ENCODE measurements around the gene TSPAN18. TPM values are rescaled to one million over a fixed set of nuclear protein-coding genes. Genes with fewer than 3 reads are reported as not detected.

The TSPAN18 gene
- total RNA-seq, 4 donors from 2014 or later: 0.95 to 4.5 (median 2.3) TPM

DNA sequence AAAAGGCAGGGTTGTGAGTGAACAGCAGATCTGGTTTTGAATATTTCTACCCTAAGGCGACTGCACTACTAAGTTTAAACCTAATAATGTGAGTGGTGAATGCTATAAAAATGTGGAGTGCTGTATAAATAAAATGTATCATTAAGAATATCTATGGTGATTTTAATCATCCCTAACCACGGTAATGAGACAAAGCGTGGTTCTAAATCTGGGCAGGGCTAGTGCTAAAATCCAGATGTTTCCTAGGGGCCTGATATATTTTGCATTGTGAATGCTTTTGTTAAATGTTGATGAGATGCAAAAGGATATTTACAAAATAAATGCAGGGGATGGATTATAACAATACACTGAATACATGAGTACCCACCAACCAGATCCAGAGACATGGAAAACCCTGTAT lies 58.1 kb downstream of the TSPAN18 start:
- intact Hi-C loops (cut with DNase I; ENCODE audit: low total_unique reads): no loop called here
- TF ChIP-seq POLR2A (IDR thresholded peaks at IDR 0.05): no peak
- TF ChIP-seq, protein P1, sequence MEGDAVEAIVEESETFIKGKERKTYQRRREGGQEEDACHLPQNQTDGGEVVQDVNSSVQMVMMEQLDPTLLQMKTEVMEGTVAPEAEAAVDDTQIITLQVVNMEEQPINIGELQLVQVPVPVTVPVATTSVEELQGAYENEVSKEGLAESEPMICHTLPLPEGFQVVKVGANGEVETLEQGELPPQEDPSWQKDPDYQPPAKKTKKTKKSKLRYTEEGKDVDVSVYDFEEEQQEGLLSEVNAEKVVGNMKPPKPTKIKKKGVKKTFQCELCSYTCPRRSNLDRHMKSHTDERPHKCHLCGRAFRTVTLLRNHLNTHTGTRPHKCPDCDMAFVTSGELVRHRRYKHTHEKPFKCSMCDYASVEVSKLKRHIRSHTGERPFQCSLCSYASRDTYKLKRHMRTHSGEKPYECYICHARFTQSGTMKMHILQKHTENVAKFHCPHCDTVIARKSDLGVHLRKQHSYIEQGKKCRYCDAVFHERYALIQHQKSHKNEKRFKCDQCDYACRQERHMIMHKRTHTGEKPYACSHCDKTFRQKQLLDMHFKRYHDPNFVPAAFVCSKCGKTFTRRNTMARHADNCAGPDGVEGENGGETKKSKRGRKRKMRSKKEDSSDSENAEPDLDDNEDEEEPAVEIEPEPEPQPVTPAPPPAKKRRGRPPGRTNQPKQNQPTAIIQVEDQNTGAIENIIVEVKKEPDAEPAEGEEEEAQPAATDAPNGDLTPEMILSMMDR (IDR thresholded peaks at IDR 0.05): no peak
- no peak overlapping the region for H3K4me3 ChIP-seq (ENCODE audit: low read depth, poor library complexity, severe bottlenecking)
- 73 to 78% methylated on average over 3 of the region's 3 CpGs for WGBS, 2 donors
- no peak for DNase-seq (ENCODE audit: low spot score in 2 of 2)

DNA sequence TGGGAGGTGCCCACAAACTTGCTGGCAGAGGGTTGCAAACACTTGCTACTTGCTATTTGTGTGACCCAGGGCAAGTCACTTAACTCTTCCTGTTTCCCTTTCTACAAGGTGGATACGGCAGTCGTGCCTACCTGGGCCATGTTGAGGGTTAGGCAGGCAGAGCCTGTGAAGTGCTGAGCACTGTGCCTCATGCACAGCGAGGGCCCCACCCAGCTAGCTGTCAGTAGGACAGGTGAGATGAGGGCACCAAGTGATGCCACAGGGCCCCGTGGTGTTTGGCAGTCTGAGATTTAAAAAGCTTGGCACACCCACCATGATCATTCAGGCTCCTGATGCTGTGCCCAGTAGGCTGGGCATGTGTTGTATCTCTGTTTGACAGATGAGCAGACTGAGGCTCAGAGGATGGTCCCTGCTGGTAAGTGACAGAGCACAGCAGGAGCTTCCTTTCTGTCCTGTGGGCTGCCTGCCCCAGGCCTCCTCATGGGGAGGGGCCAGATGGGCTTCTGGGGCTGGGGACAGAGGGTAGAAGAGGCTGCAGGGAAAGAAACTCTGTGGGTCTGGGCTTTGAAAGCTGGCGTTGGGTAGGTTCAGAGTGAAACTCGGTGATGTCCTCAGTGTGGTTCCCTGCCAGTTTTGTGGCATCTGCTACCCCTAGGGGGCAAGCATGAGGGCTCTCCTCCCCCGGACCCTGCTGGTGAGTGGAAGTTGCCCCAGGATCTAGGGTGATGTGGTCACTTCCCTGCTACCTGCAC lies 59.3 kb downstream of the TSPAN18 start:
- DNase-seq (ENCODE audit: low spot score in 2 of 2): no peak
- no peak for TF ChIP-seq POLR2A (IDR thresholded peaks at IDR 0.05)
- TF ChIP-seq, protein P1 (IDR thresholded peaks at IDR 0.05): no peak
- WGBS, 2 donors: 42 to 67% methylated on average over 7 of the region's 7 CpGs
- intact Hi-C loops (cut with DNase I; ENCODE audit: low total_unique reads): no loop called here
- no peak overlapping the region for H3K4me3 ChIP-seq (ENCODE audit: low read depth, poor library complexity, severe bottlenecking)

DNA sequence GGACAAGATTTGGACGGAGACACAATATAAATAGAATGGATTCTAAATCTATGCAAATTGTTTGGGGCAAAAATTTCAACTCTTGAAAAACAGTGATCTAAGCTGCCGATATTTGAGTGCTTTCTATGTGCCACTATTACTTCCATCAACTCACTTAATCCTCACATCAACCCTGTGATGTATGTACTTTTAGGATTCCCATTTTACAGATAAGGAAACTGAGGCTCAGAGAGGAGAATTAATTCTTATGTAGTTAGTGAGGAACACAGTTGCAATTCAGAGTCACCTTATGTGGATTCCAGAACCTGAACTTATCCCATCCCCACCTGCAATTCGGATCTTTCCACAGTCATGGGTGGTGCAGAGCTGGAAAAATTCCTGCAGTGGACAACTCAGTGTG lies 60.3 kb downstream of the TSPAN18 start:
- no peak for TF ChIP-seq POLR2A (IDR thresholded peaks at IDR 0.05)
- TF ChIP-seq, protein P1 (IDR thresholded peaks at IDR 0.05): no peak
- intact Hi-C loops (cut with DNase I; ENCODE audit: low total_unique reads): no loop called here
- H3K4me3 ChIP-seq (ENCODE audit: low read depth, poor library complexity, severe bottlenecking): no peak overlapping the region
- 89 to 92% methylated on average over 3 of the region's 3 CpGs for WGBS, 2 donors
- DNase-seq (ENCODE audit: low spot score in 2 of 2): no peak

DNA sequence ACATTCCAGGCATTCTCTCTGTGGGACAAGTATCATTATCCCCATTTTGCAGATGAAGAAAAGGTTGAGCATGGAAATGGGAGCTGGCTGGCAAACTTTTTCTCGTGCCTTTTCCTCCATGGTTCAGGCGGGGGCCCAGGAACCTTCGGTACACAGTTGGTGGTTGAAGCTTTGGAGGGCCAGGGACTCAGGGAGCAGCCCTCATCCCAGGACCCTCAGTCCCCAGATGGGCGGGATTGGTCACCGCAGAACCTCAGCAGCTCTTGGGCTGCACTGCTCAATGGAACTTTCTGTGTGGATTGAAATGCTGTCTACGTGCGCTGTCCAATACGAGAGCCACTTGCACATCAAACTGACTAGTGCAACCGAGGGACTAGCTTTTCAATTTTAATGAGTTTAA lies 61.2 kb downstream of the TSPAN18 start:
- WGBS, 2 donors: 84 to 98% methylated on average over 9 of the region's 9 CpGs
- no peak overlapping the region for H3K4me3 ChIP-seq (ENCODE audit: low read depth, poor library complexity, severe bottlenecking)
- intact Hi-C loops (cut with DNase I; ENCODE audit: low total_unique reads): no loop called here
- TF ChIP-seq POLR2A (IDR thresholded peaks at IDR 0.05): no peak
- TF ChIP-seq, protein P1 (IDR thresholded peaks at IDR 0.05): no peak
- DNase-seq (ENCODE audit: low spot score in 2 of 2): no peak

DNA sequence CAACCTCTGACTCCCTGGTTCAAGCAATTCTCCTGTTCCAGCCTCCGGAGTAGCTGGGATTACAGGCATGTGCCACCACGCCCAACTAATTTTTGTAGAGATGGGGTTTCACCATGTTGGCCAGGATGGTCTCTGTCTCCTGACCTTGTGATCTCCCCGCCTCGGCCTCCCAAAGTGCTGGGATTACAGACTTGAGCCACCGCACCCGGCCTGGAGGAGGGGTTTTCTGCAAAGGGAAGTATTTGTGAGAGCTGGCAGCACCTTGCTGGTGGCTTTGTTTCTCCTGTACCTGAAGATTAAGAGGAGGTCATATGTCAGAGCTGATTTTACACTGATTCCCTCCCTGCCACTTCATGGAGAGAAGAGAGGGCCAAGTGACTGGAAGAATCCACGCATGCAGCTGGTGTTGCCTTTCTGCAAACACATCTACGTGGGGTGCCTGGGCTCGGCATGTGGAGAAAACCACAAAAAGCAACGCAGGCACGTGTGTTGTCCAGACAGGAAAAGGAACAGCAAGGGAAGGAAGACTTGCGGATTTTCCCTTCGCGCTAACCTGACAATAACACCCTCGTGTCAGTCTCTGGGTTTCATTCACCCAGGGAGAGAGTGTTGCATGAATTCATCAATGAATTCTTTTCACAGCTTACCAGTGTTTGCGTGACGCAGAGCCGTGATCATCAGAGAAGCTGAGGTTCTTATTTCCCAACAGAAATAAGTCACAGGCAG lies 61.9 kb downstream of the TSPAN18 start:
- WGBS, 2 donors: 71 to 77% methylated on average over 18 of the region's 18 CpGs
- no peak for DNase-seq (ENCODE audit: low spot score in 2 of 2)
- intact Hi-C loops (cut with DNase I; ENCODE audit: low total_unique reads): no loop called here
- H3K4me3 ChIP-seq (ENCODE audit: low read depth, poor library complexity, severe bottlenecking): no peak overlapping the region
- no peak for TF ChIP-seq POLR2A (IDR thresholded peaks at IDR 0.05)
- TF ChIP-seq, protein P1 (IDR thresholded peaks at IDR 0.05): no peak
